ENCODE measurements around the gene MRPL4.

MRPL4 gene

GRCh38 chr19:10269333-10270179 is 17.5 kb downstream of the MRPL4 start:
- Histone ChIP-seq H3K23ac (ENCODE audit: low read depth, low read length, poor library complexity) (peak overlapping the region; percentile 93), H2BK15ac (ENCODE audit: low read length) (peak overlapping the region; percentile 46), H3K27ac (replicated peaks; ENCODE audit: low read length) (no peak overlapping the region), H3K27me3 (ENCODE audit: control insufficient read depth in 3 of 3, insufficient read depth in 3 of 3, low read depth in 1 of 3, low read length in 3 of 3) (peaks cover 0 to 29% (median 20%) of the 10 kb centered on the region in 3 experiments), H4K8ac (ENCODE audit: low read depth, low read length) (no peak overlapping the region), H4K91ac (ENCODE audit: low read depth, low read length, poor library complexity) (peak overlapping the region; percentile 72), H3K4me2 (ENCODE audit: insufficient read depth, low read length, poor library complexity, severe bottlenecking) (peak overlapping the region; percentile 58), H3K79me1 (ENCODE audit: low read depth, low read length) (no peaks in the 10 kb centered on the region), H2BK12ac (ENCODE audit: low read length) (peak overlapping the region; percentile 86), H3K36me3 (replicated peaks in 1 of 2; ENCODE audit: control insufficient read depth in 2 of 2, insufficient read depth in 2 of 2, low read length in 2 of 2) (peaks cover 0 to under 1% of the 10 kb centered on the region in 2 donors), H3K4ac (ENCODE audit: low read length) (no peak overlapping the region), H2AFZ (ENCODE audit: low read length) (peak overlapping the region; percentile 93), H2BK120ac (ENCODE audit: low read depth, low read length) (no peak overlapping the region), H2BK5ac (ENCODE audit: low read length) (peak overlapping the region; percentile 44), H3K4me1 (ENCODE audit: control insufficient read depth in 2 of 2, insufficient read depth in 1 of 2, low read depth in 1 of 2, low read length in 2 of 2) (peaks cover 8 to 18% of the 10 kb centered on the region in 2 donors), H2AK5ac (ENCODE audit: low read depth, low read length) (peak overlapping the region; percentile 91), H3K14ac (ENCODE audit: low read length) (peak overlapping the region; percentile 38), H3K18ac (ENCODE audit: low read length) (peak overlapping the region; percentile 94), H3K9ac (ENCODE audit: low read depth, low read length, poor library complexity) (peak overlapping the region; percentile 50), H3K4me3 (ENCODE audit: low read length in 2 of 2) (no peak overlapping the region), H3K9me3 (replicated peaks in 1 of 2; ENCODE audit: control insufficient read depth in 2 of 2, insufficient read depth in 1 of 2, low read depth in 1 of 2, low read length in 2 of 2) (no peaks in the 10 kb centered on the region)
- WGBS, 2 donors (ENCODE audit: extremely low coverage in 2 of 2, insufficient read length in 2 of 2, insufficient replicate concordance in 1 of 2): no CpG with 5 or more reads among the region's 59 CpGs
- peak; percentile 69 for DNase-seq (ENCODE audit: low spot score)

- peak overlapping the region; percentile 37 to 50 for H3K4me3 ChIP-seq (ENCODE audit: low read length in 2 of 2)
- no peak for DNase-seq (ENCODE audit: low spot score)
- H3K79me1 ChIP-seq (ENCODE audit: low read depth, low read length): no peaks in the 10 kb centered on the region
Measured at GRCh38 chr19:10270180-10270615, 18.2 kb downstream of the MRPL4 start.

GRCh38 chr19:10270616-10271394 is 18.8 kb downstream of the MRPL4 start, which contains the start of gene ICAM1:
Gene ICAM1, plus strand, starts transcription at chr19:10271120. Its CDS starts 40 bp downstream, at chr19:10271160.
- Histone ChIP-seq H3K4me3 (ENCODE audit: low read length in 2 of 2) (peak within 1 kb of the TSS; percentile 37 to 50), H3K9ac (ENCODE audit: low read depth, low read length, poor library complexity) (peak within 1 kb of the TSS; percentile 70), H2BK120ac (ENCODE audit: low read depth, low read length) (no peak within 1 kb of the TSS), H3K4me1 (ENCODE audit: control insufficient read depth in 2 of 2, insufficient read depth in 1 of 2, low read depth in 1 of 2, low read length in 2 of 2) (peaks cover 8 to 18% of the 10 kb centered on the region in 2 donors), H2AFZ (ENCODE audit: low read length) (peak within 1 kb of the TSS; percentile 93), H3K18ac (ENCODE audit: low read length) (peak within 1 kb of the TSS; percentile 94), H3K14ac (ENCODE audit: low read length) (peak within 1 kb of the TSS; percentile 82), H2AK5ac (ENCODE audit: low read depth, low read length) (peak within 1 kb of the TSS; percentile 91), H4K91ac (ENCODE audit: low read depth, low read length, poor library complexity) (peak within 1 kb of the TSS; percentile 72), H3K27ac (replicated peaks; ENCODE audit: low read length) (no peak within 1 kb of the TSS), H3K23ac (ENCODE audit: low read depth, low read length, poor library complexity) (peak within 1 kb of the TSS; percentile 93), H4K8ac (ENCODE audit: low read depth, low read length) (no peak within 1 kb of the TSS), H3K4ac (ENCODE audit: low read length) (no peak within 1 kb of the TSS), H3K36me3 (replicated peaks in 1 of 2; ENCODE audit: control insufficient read depth in 2 of 2, insufficient read depth in 2 of 2, low read length in 2 of 2) (peaks cover 0 to 10% of the 10 kb centered on the region in 2 donors), H3K79me1 (ENCODE audit: low read depth, low read length) (no peaks in the 10 kb centered on the region), H2BK15ac (ENCODE audit: low read length) (peak within 1 kb of the TSS; percentile 99), H3K9me3 (replicated peaks in 1 of 2; ENCODE audit: control insufficient read depth in 2 of 2, insufficient read depth in 1 of 2, low read depth in 1 of 2, low read length in 2 of 2) (no peaks in the 10 kb centered on the region), H2BK5ac (ENCODE audit: low read length) (peak within 1 kb of the TSS; percentile 44), H3K4me2 (ENCODE audit: insufficient read depth, low read length, poor library complexity, severe bottlenecking) (peak within 1 kb of the TSS; percentile 69), H2BK12ac (ENCODE audit: low read length) (peak within 1 kb of the TSS; percentile 86), H3K27me3 (ENCODE audit: control insufficient read depth in 3 of 3, insufficient read depth in 3 of 3, low read depth in 1 of 3, low read length in 3 of 3) (peaks cover 0 to 31% (median 20%) of the 10 kb centered on the region in 3 experiments)
- no peak for DNase-seq (ENCODE audit: low spot score)
- no CpG with 5 or more reads among the region's 51 CpGs for WGBS, 2 donors (ENCODE audit: extremely low coverage in 2 of 2, insufficient read length in 2 of 2, insufficient replicate concordance in 1 of 2)

More at GRCh38 chr19:10270180-10270615, 18.2 kb downstream of the MRPL4 start:
- no peak overlapping the region for H4K8ac ChIP-seq (ENCODE audit: low read depth, low read length)
- H2BK120ac ChIP-seq (ENCODE audit: low read depth, low read length): no peak overlapping the region
- H3K4me1 ChIP-seq (ENCODE audit: control insufficient read depth in 2 of 2, insufficient read depth in 1 of 2, low read depth in 1 of 2, low read length in 2 of 2): peaks cover 8 to 18% of the 10 kb centered on the region in 2 donors
- H3K9ac ChIP-seq (ENCODE audit: low read depth, low read length, poor library complexity): peak overlapping the region; percentile 50
- no peak overlapping the region for H3K27ac ChIP-seq (replicated peaks; ENCODE audit: low read length)
- H3K14ac ChIP-seq (ENCODE audit: low read length): peak overlapping the region; percentile 38
- peak overlapping the region; percentile 72 for H4K91ac ChIP-seq (ENCODE audit: low read depth, low read length, poor library complexity)
- no peaks in the 10 kb centered on the region for H3K9me3 ChIP-seq (replicated peaks in 1 of 2; ENCODE audit: control insufficient read depth in 2 of 2, insufficient read depth in 1 of 2, low read depth in 1 of 2, low read length in 2 of 2)
- peaks cover 0 to 7% of the 10 kb centered on the region in 2 donors for H3K36me3 ChIP-seq (replicated peaks in 1 of 2; ENCODE audit: control insufficient read depth in 2 of 2, insufficient read depth in 2 of 2, low read length in 2 of 2)
- H3K27me3 ChIP-seq (ENCODE audit: control insufficient read depth in 3 of 3, insufficient read depth in 3 of 3, low read depth in 1 of 3, low read length in 3 of 3): peaks cover 0 to 31% (median 20%) of the 10 kb centered on the region in 3 experiments
- WGBS, 2 donors (ENCODE audit: extremely low coverage in 2 of 2, insufficient read length in 2 of 2, insufficient replicate concordance in 1 of 2): no CpG with 5 or more reads among the region's 37 CpGs
- H2AFZ ChIP-seq (ENCODE audit: low read length): peak overlapping the region; percentile 93
- peak overlapping the region; percentile 94 for H3K18ac ChIP-seq (ENCODE audit: low read length)
- peak overlapping the region; percentile 91 for H2AK5ac ChIP-seq (ENCODE audit: low read depth, low read length)
- no peak overlapping the region for H3K4ac ChIP-seq (ENCODE audit: low read length)
- peak overlapping the region; percentile 44 for H2BK5ac ChIP-seq (ENCODE audit: low read length)
- H3K4me2 ChIP-seq (ENCODE audit: insufficient read depth, low read length, poor library complexity, severe bottlenecking): peak overlapping the region; percentile 58
- H2BK12ac ChIP-seq (ENCODE audit: low read length): peak overlapping the region; percentile 86
- H3K23ac ChIP-seq (ENCODE audit: low read depth, low read length, poor library complexity): peak overlapping the region; percentile 93
- H2BK15ac ChIP-seq (ENCODE audit: low read length): peak overlapping the region; percentile 46

Measured in neuronal stem cell (in vitro differentiated cells).